HepG2 (cell line): ENCODE results near the gene KRT27. TPM values are rescaled to one million over a fixed set of nuclear protein-coding genes. Genes with fewer than 3 reads are reported as not detected.

Experiments
- AFF4 ChIP-seq: sonication (generic); formaldehyde crosslinking; IDR thresholded peaks from 2 replicates; pipeline ENCODE4 v1.4.0; 2020; ENCODE audit warnings: missing genetic modification reagents
- ARID5B ChIP-seq: IDR thresholded peaks from 2 replicates; pipeline ENCODE4 v1.4.0; 2020; ENCODE audit warnings: mild to moderate bottlenecking, missing genetic modification reagents
- ATAD3A ChIP-seq: sonication (generic); formaldehyde crosslinking; IDR thresholded peaks from 2 replicates; pipeline ENCODE4 v1.4.0; 2020; ENCODE audit warnings: missing genetic modification reagents
- ATM ChIP-seq: fragments of 450-650 bp; IDR thresholded peaks from 2 replicates; pipeline ENCODE4 v1.7.1; 2017; ENCODE audit warnings: mild to moderate bottlenecking, borderline replicate concordance
- CTCF ChIP-seq: sonication (generic); formaldehyde crosslinking; IDR thresholded peaks from 2 replicates; pipeline ENCODE4 v1.5.0; 2020; ENCODE audit warnings: mild to moderate bottlenecking, missing genetic modification reagents, moderate library complexity
- FOXA1 ChIP-seq, 2 experiments: fragments of 450-650 bp in 1 of 2; sonication (generic) in 1 of 2; formaldehyde crosslinking in 1 of 2; IDR thresholded peaks; 2 replicates each; pipeline versions ENCODE4 v1.4.0 to v1.6.1; 2016 to 2020; ENCODE audit warnings: missing genetic modification reagents in 1 of 2
- HES4 ChIP-seq: sonication (generic); formaldehyde crosslinking; IDR thresholded peaks from 2 replicates; pipeline ENCODE4 v1.9.0; 2021; ENCODE audit warnings: mild to moderate bottlenecking, missing genetic modification reagents, borderline replicate concordance
- RAD21 ChIP-seq: fragments of 450-650 bp; formaldehyde crosslinking; IDR thresholded peaks from 2 replicates; pipeline ENCODE4 v1.5.0; 2020; ENCODE audit warnings: mild to moderate bottlenecking
- RAD51 ChIP-seq: fragments of 450-650 bp; IDR thresholded peaks from 2 replicates; pipeline ENCODE4 v1.6.1; 2016; ENCODE audit warnings: borderline replicate concordance
- TARDBP ChIP-seq: sonication (generic); formaldehyde crosslinking; IDR thresholded peaks from 2 replicates; pipeline ENCODE4 v1.8.0; 2022; ENCODE audit warnings: mild to moderate bottlenecking, missing genetic modification reagents
- TEAD3 ChIP-seq: optimal IDR thresholded peaks from 2 replicates; pipeline ENCODE3; 2016; ENCODE audit warnings: borderline replicate concordance
- TFAP4 ChIP-seq: sonication (generic); IDR thresholded peaks from 2 replicates; pipeline ENCODE4 v1.6.1; 2016; ENCODE audit warnings: low read depth, borderline replicate concordance
- ZFX ChIP-seq: sonication (generic); formaldehyde crosslinking; IDR thresholded peaks from 2 replicates; pipeline ENCODE4 v1.4.0; 2020; ENCODE audit warnings: mild to moderate bottlenecking, low read depth, missing genetic modification reagents, moderate library complexity
- ZMYM3 ChIP-seq: sonication (generic); formaldehyde crosslinking; IDR thresholded peaks from 2 replicates; pipeline ENCODE4 v1.5.1; 2020; ENCODE audit warnings: mild to moderate bottlenecking, missing genetic modification reagents
- ZNF547 ChIP-seq: sonication (generic); formaldehyde crosslinking; IDR thresholded peaks from 2 replicates; pipeline ENCODE4 v1.5.1; 2020; ENCODE audit warnings: mild to moderate bottlenecking, missing genetic modification reagents
- ZNF556 ChIP-seq: sonication (generic); formaldehyde crosslinking; IDR thresholded peaks from 2 replicates; pipeline ENCODE4 v1.4.0; 2020; ENCODE audit warnings: mild to moderate bottlenecking, missing genetic modification reagents, borderline replicate concordance
- ZXDC ChIP-seq: sonication (generic); formaldehyde crosslinking; IDR thresholded peaks from 2 replicates; pipeline ENCODE4 v1.5.0; 2020; ENCODE audit warnings: mild to moderate bottlenecking, missing genetic modification reagents
- polyA plus RNA-seq, 8 experiments: library from polyadenylated mRNA; depleted of rRNA in 3 of 8; stranded (reverse) in 7 of 8; unstranded in 1 of 8; fragments of >200 nt; fragmentation: Illumina TruSeq in 4 of 8; extraction: Trizol in 4 of 8; gene quantifications; 2 replicates each; pipeline versions ENCODE4 v1.2.1 to v1.2.3, GENCODE V29; 2011 to 2016; ENCODE audit warnings: low read depth in 4 of 8, missing spikeins in 1 of 8, mixed read lengths in 1 of 8; ENCODE audit not compliant: insufficient read depth in 1 of 8
- total RNA-seq, 5 experiments: library from RNA; depleted of rRNA; stranded (reverse); fragments of >200 nt; fragmentation: Illumina TruSeq; extraction: Trizol; gene quantifications; 2 replicates each; pipeline ENCODE4 v1.2.3, GENCODE V29; 2016; ENCODE audit warnings: low read depth in 1 of 5

Gene KRT27
- total and polyA plus RNA-seq, 2 of the 13 experiments (the other 11 are each of a cell fraction or from before 2014, with no cell fraction given): not detected

GRCh38 chr17:40803617-40804082 is 21.3 kb upstream of the KRT27 start (continued):
- TF ChIP-seq CTCF (CRISPR knock-in tag): peak; percentile 97
- TF ChIP-seq ZNF556 (CRISPR knock-in tag): 0 out of 2 replicates have a peak, but pooled peaks have one; percentile 36
- no peak for TF ChIP-seq ZMYM3 (CRISPR knock-in tag)
- no peak for TF ChIP-seq ATAD3A (CRISPR knock-in tag)
- no peak for TF ChIP-seq ZNF547
- peak; percentile 70 for TF ChIP-seq ARID5B (CRISPR knock-in tag)
- no peak for TF ChIP-seq AFF4 (CRISPR knock-in tag)
- TF ChIP-seq HES4 (CRISPR knock-in tag): no peak
- peak; percentile 92 for TF ChIP-seq RAD21 (CRISPR knock-in tag)
- no peak for TF ChIP-seq TFAP4
- no peak for TF ChIP-seq ZXDC
- no peak for TF ChIP-seq RAD51
- TF ChIP-seq TARDBP (CRISPR knock-in tag): 0 out of 2 replicates have a peak, but pooled peaks have one; percentile 28
- 0 out of 2 replicates have a peak, but pooled peaks have one; percentile 19 for TF ChIP-seq ZFX (CRISPR knock-in tag)
- no peak for TF ChIP-seq ATM
- peak; percentile 84 for TF ChIP-seq TEAD3 (CRISPR knock-in tag)
- no peak for TF ChIP-seq FOXA1 (IDR thresholded peaks at IDR 0.05)
- TF ChIP-seq FOXA1 (CRISPR knock-in tag; IDR thresholded peaks at IDR 0.05): peak; percentile 79
